Tibial nerve (tissue), 4 donors: ENCODE results near the gene MAN2A2. TPM values are rescaled to one million over a fixed set of nuclear protein-coding genes. Genes with fewer than 3 reads are reported as not detected.

Experiments
- DNase-seq, 2 donors: peaks; one replicate each; pipeline ENCODE4 v3.0.0-alpha.2; 2019; ENCODE audit warnings: low spot score in 2 of 2
- H3K27ac ChIP-seq, 4 donors: fragments of 200-600 bp; sonication (generic) in 3 of 4; one replicate each; pipeline ENCODE4 v1.5.1; 2017 to 2019; ENCODE audit warnings: mild to moderate bottlenecking in 1 of 4
- H3K27me3 ChIP-seq, 2 donors: fragments of 200-600 bp; sonication (generic) in 1 of 2; one replicate each; pipeline versions ENCODE4 v1.5.1 to v1.6.0; 2017 to 2019
- H3K36me3 ChIP-seq, 3 donors: fragments of 200-600 bp; sonication (generic); one replicate each; pipeline ENCODE4 v1.5.1; 2018 to 2019
- H3K4me1 ChIP-seq, 4 donors: fragments of 200-600 bp; sonication (generic) in 3 of 4; one replicate each; pipeline ENCODE4 v1.5.1; 2017 to 2019
- H3K4me3 ChIP-seq, 4 donors: fragments of 200-600 bp; sonication (generic) in 3 of 4; one replicate each; pipeline ENCODE4 v1.5.1; 2017 to 2019; ENCODE audit warnings: mild to moderate bottlenecking in 1 of 4, moderate library complexity in 1 of 4
- H3K9me3 ChIP-seq, 4 donors: fragments of 200-600 bp; sonication (generic) in 3 of 4; one replicate each; pipeline ENCODE4 v1.5.1; 2017 to 2019
- CTCF ChIP-seq, 5 experiments: fragments of 200-600 bp in 3 of 5; fragments of 450-650 bp in 2 of 5; sonication (generic) in 3 of 5; IDR thresholded peaks; one replicate each; pipeline ENCODE4 v1.5.1; 2016 to 2019; ENCODE audit warnings: antibody characterized with exemption in 5 of 5, mild to moderate bottlenecking in 3 of 5, moderate library complexity in 2 of 5
- EP300 ChIP-seq, 2 donors: sonication (generic); formaldehyde crosslinking; IDR thresholded peaks; one replicate each; pipeline ENCODE4 v1.6.1; 2017; ENCODE audit warnings: antibody characterized with exemption in 2 of 2, mild to moderate bottlenecking in 1 of 2
- POLR2A ChIP-seq, 2 donors: fragments of 450-650 bp; IDR thresholded peaks; one replicate each; pipeline ENCODE4 v1.6.1; 2017; ENCODE audit warnings: antibody characterized with exemption in 2 of 2, mild to moderate bottlenecking in 2 of 2, moderate library complexity in 2 of 2
- WGBS, 2 donors: methylation state at CpG; one replicate each; pipeline ENCODE4 v1.1.5; 2018; 5-methylcytosine and 5-hydroxymethylcytosine counted together
- total RNA-seq, 4 donors: library from RNA; depleted of rRNA; stranded (reverse); fragments of >200 nt; gene quantifications; one replicate each; pipeline ENCODE4 v1.1.0, GENCODE V29; 2016

Gene MAN2A2
- total RNA-seq, 4 donors from 2014 or later, result 83.5 to 178 (median 128) TPM

GRCh38 chr15:90880381-90881145, 22.5 kb upstream of the MAN2A2 start:
- Histone ChIP-seq H3K27me3 (no peaks in the 10 kb centered on the region), H3K36me3 (peaks cover 0 to 72% (median 39%) of the 10 kb centered on the region in 3 donors), H3K4me3 (no peak overlapping the region), H3K9me3 (no peaks in the 10 kb centered on the region), H3K27ac (no peak overlapping the region), H3K4me1 (peaks cover 0 to 35% (median 28%) of the 10 kb centered on the region in 4 donors)
- no peak for TF ChIP-seq EP300 (IDR thresholded peaks at IDR 0.05)
- no peak for TF ChIP-seq POLR2A (IDR thresholded peaks at IDR 0.05)
- TF ChIP-seq CTCF (IDR thresholded peaks at IDR 0.05), result no peak
- 84 to 93% methylated on average over 13 to 16 of the region's 16 CpGs for WGBS, 2 donors
- no peak for DNase-seq

- no peak overlapping the region for H3K4me3 ChIP-seq
- WGBS, 2 donors, result 76 to 82% methylated on average over 33 to 35 of the region's 35 CpGs
- peaks cover 0 to 64% (median 36%) of the 10 kb centered on the region in 3 donors for H3K36me3 ChIP-seq
- no peaks in the 10 kb centered on the region for H3K9me3 ChIP-seq
- DNase-seq, result no peak
- H3K27ac ChIP-seq, result peak overlapping the region in 1 of 4 donors; percentile 97
- H3K4me1 ChIP-seq, result peaks cover 0 to 42% (median 34%) of the 10 kb centered on the region in 4 donors
- no peaks in the 10 kb centered on the region for H3K27me3 ChIP-seq
- TF ChIP-seq POLR2A (IDR thresholded peaks at IDR 0.05) (no peak), EP300 (IDR thresholded peaks at IDR 0.05) (no peak), CTCF (IDR thresholded peaks at IDR 0.05) (no peak)
Measured at GRCh38 chr15:90881181-90881977, 21.7 kb upstream of the MAN2A2 start.

- peak overlapping the region in 3 of 4 donors; percentile 95 to 98 (median 97) for H3K27ac ChIP-seq
- H3K27me3 ChIP-seq, result no peaks in the 10 kb centered on the region
- H3K36me3 ChIP-seq, result peaks cover 0 to 64% (median 28%) of the 10 kb centered on the region in 3 donors
- TF ChIP-seq EP300 (IDR thresholded peaks at IDR 0.05) (no peak), CTCF (IDR thresholded peaks at IDR 0.05) (no peak), POLR2A (IDR thresholded peaks at IDR 0.05) (no peak)
- 73 to 81% methylated on average over 15 to 19 of the region's 19 CpGs for WGBS, 2 donors
- no peaks in the 10 kb centered on the region for H3K9me3 ChIP-seq
- no peak overlapping the region for H3K4me3 ChIP-seq
- no peak for DNase-seq
- H3K4me1 ChIP-seq, result peaks cover 0 to 50% (median 34%) of the 10 kb centered on the region in 4 donors
Measured at GRCh38 chr15:90881978-90882721, 21.0 kb upstream of the MAN2A2 start.

- no peak overlapping the region for H3K4me3 ChIP-seq
- H3K27me3 ChIP-seq, result no peaks in the 10 kb centered on the region
- DNase-seq, result no peak
- H3K9me3 ChIP-seq, result no peaks in the 10 kb centered on the region
- H3K36me3 ChIP-seq, result peaks cover 0 to 64% (median 21%) of the 10 kb centered on the region in 3 donors
- TF ChIP-seq EP300 (IDR thresholded peaks at IDR 0.05) (peak in 1 of 2 donors; percentile 4), POLR2A (IDR thresholded peaks at IDR 0.05) (no peak)
- peaks cover 0 to 53% (median 34%) of the 10 kb centered on the region in 4 donors for H3K4me1 ChIP-seq
- peak overlapping the region; percentile 89 to 98 (median 96) for H3K27ac ChIP-seq
- WGBS, 2 donors, result 51 to 55% methylated on average over 13 of the region's 13 CpGs
Measured at GRCh38 chr15:90882781-90883525, 20.1 kb upstream of the MAN2A2 start.
